Prostate gland (tissue), 2 donors: ENCODE data around the gene NRDC. TPM values are rescaled to one million over a fixed set of nuclear protein-coding genes. Genes with fewer than 3 reads are reported as not detected.

Experiments used
- DNase-seq: peaks from one replicate; pipeline ENCODE4 v3.0.0-alpha.2; 2019; ENCODE audit warnings: low spot score
- H3K27ac ChIP-seq, 2 donors: fragments of 200-600 bp; sonication (generic); 2 replicates each; pipeline ENCODE4 v1.5.1; 2017 to 2019
- H3K27me3 ChIP-seq: fragments of 200-600 bp; sonication (generic); replicated peaks from 2 replicates; pipeline ENCODE4 v1.5.1; 2019; ENCODE audit not compliant: insufficient read depth
- H3K36me3 ChIP-seq, 2 donors: fragments of 200-600 bp; sonication (generic); 1 replicate in 1 of 2; 2 replicates in 1 of 2; pipeline versions ENCODE4 v1.5.1 to v1.8.1; 2017 to 2019
- H3K4me1 ChIP-seq: fragments of 200-600 bp; sonication (generic); replicated peaks from 2 replicates; pipeline ENCODE4 v1.5.1; 2019
- H3K4me3 ChIP-seq, 2 donors: fragments of 200-600 bp; sonication (generic); 2 replicates each; pipeline ENCODE4 v1.5.1; 2017 to 2019
- H3K9me3 ChIP-seq: fragments of 200-600 bp; sonication (generic); 2 replicates; pipeline ENCODE4 v1.5.1; 2017
- POLR2A ChIP-seq: fragments of 450-650 bp; IDR thresholded peaks from one replicate; pipeline ENCODE4 v1.6.1; 2016; ENCODE audit warnings: antibody characterized with exemption, mild to moderate bottlenecking
- POLR2AphosphoS5 ChIP-seq: sonication (generic); formaldehyde crosslinking; IDR thresholded peaks from one replicate; pipeline ENCODE4 v1.6.1; 2017; ENCODE audit warnings: antibody characterized with exemption
- WGBS: methylation state at CpG from one replicate; pipeline ENCODE4 v1.1.5; 2018; 5-methylcytosine and 5-hydroxymethylcytosine counted together
- intact Hi-C: fragments of 100-400 bp; cut with DNase I; formaldehyde crosslinking; loops from one replicate; pipeline ENCODE4 v1.14.2; 2022
- total RNA-seq, 2 donors: library from RNA; depleted of rRNA; stranded (reverse); fragments of >200 nt; gene quantifications; one replicate each; pipeline ENCODE4 v1.1.0, GENCODE V29; 2016
- TF ChIP-seq, protein P1 (sequence below), 4 experiments: fragments of 200-600 bp in 2 of 4; fragments of 450-650 bp in 2 of 4; sonication (generic) in 2 of 4; IDR thresholded peaks; 1 replicate in 3 of 4; 2 replicates in 1 of 4; pipeline ENCODE4 v1.5.1; 2016 to 2019; ENCODE audit warnings: antibody characterized with exemption in 4 of 4, mild to moderate bottlenecking in 2 of 4, moderate library complexity in 2 of 4

NRDC gene
- total RNA-seq, 2 donors from 2014 or later, result 48.5 to 67.7 TPM

DNA sequence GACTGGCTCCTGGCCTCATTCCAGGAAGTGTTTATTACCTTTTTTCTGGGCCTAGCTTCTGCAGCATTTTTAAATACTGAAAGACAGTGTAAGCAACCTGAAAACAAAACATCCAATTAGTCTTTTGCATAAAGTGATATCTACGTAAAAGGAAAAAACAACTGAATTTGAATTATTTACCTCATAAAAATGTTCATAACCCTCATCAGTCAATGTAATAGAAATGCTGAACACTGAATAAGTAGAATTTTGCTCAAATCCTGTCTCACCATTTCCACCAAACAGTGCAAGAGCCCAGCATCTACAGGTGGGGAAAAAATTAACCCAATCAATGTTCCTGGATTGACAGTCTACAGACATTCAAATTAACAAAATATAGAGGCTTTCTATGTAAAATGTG, 64.0 kb downstream of the NRDC start:
- no peaks in the 10 kb centered on the region for H3K9me3 ChIP-seq
- H3K27me3 ChIP-seq, result no peaks in the 10 kb centered on the region
- no peak for DNase-seq
- no peak for TF ChIP-seq POLR2AphosphoS5
- TF ChIP-seq, protein P1, sequence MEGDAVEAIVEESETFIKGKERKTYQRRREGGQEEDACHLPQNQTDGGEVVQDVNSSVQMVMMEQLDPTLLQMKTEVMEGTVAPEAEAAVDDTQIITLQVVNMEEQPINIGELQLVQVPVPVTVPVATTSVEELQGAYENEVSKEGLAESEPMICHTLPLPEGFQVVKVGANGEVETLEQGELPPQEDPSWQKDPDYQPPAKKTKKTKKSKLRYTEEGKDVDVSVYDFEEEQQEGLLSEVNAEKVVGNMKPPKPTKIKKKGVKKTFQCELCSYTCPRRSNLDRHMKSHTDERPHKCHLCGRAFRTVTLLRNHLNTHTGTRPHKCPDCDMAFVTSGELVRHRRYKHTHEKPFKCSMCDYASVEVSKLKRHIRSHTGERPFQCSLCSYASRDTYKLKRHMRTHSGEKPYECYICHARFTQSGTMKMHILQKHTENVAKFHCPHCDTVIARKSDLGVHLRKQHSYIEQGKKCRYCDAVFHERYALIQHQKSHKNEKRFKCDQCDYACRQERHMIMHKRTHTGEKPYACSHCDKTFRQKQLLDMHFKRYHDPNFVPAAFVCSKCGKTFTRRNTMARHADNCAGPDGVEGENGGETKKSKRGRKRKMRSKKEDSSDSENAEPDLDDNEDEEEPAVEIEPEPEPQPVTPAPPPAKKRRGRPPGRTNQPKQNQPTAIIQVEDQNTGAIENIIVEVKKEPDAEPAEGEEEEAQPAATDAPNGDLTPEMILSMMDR (IDR thresholded peaks at IDR 0.05), result no peak
- TF ChIP-seq POLR2A, result no peak
- no peaks in the 10 kb centered on the region for H3K4me1 ChIP-seq
- no peak overlapping the region for H3K4me3 ChIP-seq
- 90% methylated on average over 1 of the region's 1 CpG for WGBS
- intact Hi-C loops, result no loop called here
- no peak overlapping the region for H3K27ac ChIP-seq
- H3K36me3 ChIP-seq, result no peaks in the 10 kb centered on the region

DNA sequence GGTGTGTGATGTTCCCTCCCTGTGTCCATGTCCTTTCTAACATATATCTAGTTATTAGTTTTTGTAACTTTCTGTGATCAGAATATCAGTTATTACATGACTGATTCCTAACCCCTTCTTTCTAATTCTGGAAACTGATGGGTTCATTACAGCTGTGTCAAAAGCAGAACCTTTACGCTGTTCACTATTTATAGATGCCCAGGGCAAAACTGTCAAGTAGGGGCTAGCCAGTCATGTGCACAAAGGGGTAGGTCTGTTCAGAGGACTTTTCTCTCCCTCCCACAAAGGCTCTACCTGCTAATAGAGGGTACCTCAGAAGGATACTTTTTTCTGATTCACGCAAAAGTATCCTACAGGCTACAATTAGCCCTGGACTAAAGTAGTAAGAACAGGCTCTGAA, 79.2 kb downstream of the NRDC start:
- Histone ChIP-seq H3K36me3 (peaks cover 0 to 4% of the 10 kb centered on the region in 2 donors), H3K27me3 (no peaks in the 10 kb centered on the region), H3K4me3 (no peak overlapping the region), H3K9me3 (no peaks in the 10 kb centered on the region), H3K27ac (no peak overlapping the region), H3K4me1 (no peaks in the 10 kb centered on the region)
- intact Hi-C loops, result no loop called here
- 85% methylated on average over 2 of the region's 2 CpGs for WGBS
- TF ChIP-seq, protein P1 (IDR thresholded peaks at IDR 0.05), result no peak
- TF ChIP-seq POLR2AphosphoS5, result no peak
- TF ChIP-seq POLR2A, result no peak
- DNase-seq, result no peak

DNA sequence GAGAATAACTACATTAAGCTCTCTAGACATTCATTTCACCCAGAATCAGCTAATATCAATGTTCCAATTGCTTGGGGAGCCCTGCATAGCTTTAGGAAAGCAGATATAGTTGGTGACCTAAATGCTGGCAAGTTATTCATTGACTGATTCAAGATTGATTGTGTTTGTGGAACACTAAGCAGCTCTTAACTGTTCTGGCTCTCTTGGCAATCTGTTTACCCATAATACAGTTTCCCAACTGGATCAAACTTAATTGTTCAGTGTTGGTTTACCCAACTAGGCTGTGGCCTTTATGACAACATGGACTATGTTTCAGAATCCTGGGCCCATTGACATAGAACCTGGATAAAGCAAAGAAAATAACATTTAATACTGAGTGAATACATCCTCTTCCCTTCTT, 83.7 kb downstream of the NRDC start:
- DNase-seq, result no peak
- Histone ChIP-seq H3K4me3 (no peak overlapping the region), H3K9me3 (no peaks in the 10 kb centered on the region), H3K27me3 (no peaks in the 10 kb centered on the region), H3K27ac (no peak overlapping the region), H3K36me3 (peaks cover 4% of the 10 kb centered on the region in 2 donors), H3K4me1 (no peaks in the 10 kb centered on the region)
- TF ChIP-seq POLR2A (no peak), POLR2AphosphoS5 (no peak)
- TF ChIP-seq, protein P1 (IDR thresholded peaks at IDR 0.05), result no peak
- intact Hi-C loops, result no loop called here

DNA sequence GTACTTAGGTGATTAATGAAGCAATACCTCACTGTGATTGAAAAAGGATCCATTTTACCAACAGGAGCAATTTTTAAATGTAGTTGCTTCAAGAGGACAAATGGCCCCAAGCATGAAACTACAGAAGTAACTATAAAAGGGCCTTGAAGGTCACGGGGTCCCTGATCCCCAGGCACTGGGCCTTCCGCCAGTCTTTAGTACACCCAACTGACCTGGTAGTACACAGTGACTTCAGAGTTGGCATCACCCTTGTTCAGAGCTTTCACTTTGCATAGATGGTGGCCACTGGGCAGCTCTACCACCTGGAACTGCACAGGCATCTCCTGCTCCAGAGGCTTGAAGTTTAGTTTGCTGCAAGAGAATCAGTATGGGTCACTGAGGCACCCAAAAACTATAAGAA, 84.3 kb downstream of the NRDC start:
- 100% methylated on average over 2 of the region's 2 CpGs for WGBS
- Histone ChIP-seq H3K27me3 (no peaks in the 10 kb centered on the region), H3K4me3 (no peak overlapping the region), H3K36me3 (peaks cover 0 to 4% of the 10 kb centered on the region in 2 donors), H3K27ac (no peak overlapping the region), H3K9me3 (no peaks in the 10 kb centered on the region), H3K4me1 (no peaks in the 10 kb centered on the region)
- no peak for DNase-seq
- intact Hi-C loops, result no loop called here
- TF ChIP-seq POLR2A, result no peak
- no peak for TF ChIP-seq POLR2AphosphoS5
- TF ChIP-seq, protein P1 (IDR thresholded peaks at IDR 0.05), result no peak

DNA sequence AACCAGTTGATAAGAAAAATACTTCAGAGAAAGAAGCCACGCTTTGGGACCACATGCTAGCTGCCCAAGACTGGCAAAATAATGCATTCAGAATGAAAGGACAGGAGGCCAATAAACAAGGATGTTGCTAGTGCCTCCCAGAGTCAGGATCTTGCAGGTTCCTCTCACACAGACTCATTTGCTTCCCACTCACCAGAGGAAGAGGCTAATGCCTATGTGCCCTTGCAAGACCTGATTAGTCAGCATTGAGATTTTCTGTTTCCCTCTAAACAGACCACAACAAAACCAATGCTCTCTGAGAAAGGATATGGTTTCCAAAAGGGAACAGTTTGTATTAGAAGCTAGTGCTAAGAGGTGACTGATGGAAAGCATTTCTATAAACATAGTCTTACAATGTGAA, 85.7 kb downstream of the NRDC start:
- Histone ChIP-seq H3K36me3 (peaks cover 0 to 4% of the 10 kb centered on the region in 2 donors), H3K27ac (no peak overlapping the region), H3K4me3 (no peak overlapping the region), H3K27me3 (no peaks in the 10 kb centered on the region), H3K4me1 (no peaks in the 10 kb centered on the region), H3K9me3 (no peaks in the 10 kb centered on the region)
- no peak for DNase-seq
- 95% methylated on average over 1 of the region's 1 CpG for WGBS
- TF ChIP-seq POLR2A, result no peak
- no peak for TF ChIP-seq POLR2AphosphoS5
- TF ChIP-seq, protein P1 (IDR thresholded peaks at IDR 0.05), result no peak
- intact Hi-C loops, result no loop called here
